NCI-H1436 (cell line): Measurements from ENCODE around the gene CFAP119.

Source experiments
- DNase-seq: peaks from one replicate; lab custom pipeline; 2025; lab: John Stamatoyannopoulos, UW

Gene CFAP119

DNA sequence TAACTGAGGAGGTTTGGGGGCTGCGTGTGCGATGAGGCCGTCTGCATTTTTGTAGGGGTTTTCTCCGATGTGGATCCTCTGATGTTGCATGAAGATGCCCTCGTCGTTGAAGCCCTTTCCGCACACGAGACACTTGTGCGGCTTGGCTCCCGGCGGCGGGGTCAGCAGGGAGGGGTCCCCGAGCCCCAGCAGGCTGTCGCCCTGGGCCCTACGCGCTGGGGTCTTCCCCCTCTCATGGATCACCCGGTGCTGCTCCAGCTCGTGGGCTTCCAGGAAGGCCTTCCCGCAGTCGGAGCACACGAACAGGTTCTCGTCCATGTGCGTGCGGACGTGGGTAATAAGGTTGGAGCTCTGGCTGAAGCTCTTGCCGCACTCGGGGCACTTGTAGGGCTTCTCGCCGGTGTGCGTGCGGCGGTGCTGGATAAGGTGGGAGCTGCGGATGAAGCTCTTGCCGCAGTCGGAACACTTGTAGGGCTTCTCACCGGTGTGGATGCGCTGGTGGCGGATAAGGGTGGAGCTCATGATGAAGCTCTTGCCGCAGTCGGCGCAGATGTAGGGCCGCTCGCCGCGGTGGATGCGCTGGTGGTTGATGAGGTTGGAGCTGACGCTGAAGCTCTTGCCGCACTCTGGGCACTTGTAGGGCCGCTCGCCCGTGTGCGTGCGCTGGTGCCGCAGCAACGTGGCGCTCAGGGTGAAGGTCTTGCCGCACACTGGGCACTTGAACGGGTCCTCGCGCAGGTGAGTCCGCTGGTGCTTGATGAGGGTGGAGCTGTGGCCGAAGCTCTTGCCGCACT lies 20.8 kb upstream of the CFAP119 start:
- no peak for DNase-seq

DNA sequence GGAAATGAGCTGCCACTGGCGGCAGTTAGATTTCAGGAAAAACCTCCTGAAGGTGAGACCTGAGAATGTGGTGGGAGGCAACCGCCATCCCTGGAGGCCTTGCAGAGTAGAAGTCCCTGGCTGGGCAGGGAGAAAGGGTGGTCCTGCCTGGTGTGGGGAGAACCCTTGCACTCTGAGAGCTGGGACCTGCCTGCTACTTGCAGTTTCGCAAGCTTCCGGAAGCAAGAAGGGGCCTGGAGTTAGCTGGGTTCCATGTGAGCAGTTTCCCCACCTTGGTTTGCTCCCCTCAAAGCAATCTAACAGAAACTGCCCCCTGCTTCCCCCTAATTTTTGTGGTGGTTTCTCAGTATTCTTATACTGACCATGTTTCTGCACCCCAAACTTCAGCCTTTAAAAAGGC lies 18.7 kb upstream of the CFAP119 start:
- DNase-seq = no peak

DNA sequence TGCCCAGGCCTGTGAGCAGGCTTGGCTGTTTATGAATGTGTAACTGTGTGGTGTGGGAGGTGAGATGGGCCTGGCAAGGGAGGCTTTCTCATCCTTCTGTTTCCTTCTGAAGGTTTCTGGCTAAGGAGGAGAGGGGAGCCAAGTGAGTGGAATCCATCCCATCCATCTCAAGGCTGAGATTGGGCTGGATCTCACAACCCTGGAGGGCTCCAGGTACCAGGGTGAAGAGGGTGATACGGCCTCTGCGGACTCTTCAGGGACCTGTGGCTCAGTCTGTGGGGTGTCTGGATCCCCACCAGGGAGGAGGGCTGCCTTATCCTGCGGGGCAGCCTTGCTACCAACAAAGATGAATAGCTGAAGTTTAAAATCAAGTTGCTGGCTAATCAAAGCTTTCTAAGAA lies 18.2 kb upstream of the CFAP119 start:
- DNase-seq = no peak

DNA sequence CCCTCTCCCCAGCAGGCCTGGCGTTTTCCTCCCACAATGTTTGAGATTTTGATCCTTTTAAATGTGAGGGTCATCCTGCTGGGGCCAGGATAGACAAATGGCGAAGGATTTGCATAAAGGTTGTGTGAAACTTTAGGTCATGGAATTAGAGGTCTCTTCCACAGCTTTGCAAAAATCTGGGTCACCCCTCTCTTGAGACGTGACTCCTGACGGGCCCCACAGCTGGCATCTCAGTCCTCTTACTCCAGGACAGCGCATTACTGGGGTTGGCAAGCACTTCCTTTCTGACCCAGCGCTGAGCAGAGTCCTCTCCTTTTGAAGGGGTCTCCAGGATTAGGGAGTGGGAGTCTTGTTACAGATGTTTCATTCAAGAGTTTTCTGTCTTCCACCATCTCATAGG lies 17.7 kb upstream of the CFAP119 start:
- no peak for DNase-seq

DNA sequence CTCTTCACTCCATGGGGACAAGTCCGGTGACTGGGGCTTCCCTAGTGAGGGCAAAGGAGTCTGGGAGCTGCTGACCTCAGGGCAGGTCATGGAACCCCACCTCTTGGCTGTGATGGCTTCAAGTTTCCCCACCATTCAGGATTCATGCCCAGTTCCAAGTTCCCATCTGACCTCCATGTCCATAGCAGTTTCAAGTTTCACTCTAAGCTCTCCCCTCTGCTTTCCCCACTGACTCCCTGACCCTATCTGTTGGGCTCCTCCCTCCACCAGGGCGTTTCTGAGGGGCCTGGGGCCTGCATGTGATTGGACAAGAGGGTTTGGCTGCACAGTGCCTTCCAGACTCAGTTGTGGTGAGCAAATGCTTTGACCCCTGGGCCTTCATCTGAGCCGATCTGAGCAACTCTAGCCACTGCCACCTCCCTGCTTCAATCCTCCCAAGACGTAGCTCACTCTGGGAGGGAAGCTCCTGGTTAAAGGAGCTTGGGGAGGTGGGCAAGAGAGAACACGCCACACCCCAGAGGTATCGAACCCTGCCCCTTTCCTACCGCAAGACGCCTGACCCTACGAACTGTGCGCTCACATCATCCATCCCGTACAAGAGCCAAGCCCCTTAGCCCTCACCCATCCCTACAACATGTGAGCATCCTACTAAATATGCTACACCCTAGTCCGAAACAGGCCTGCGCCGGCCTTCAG lies 16.8 kb upstream of the CFAP119 start:
- no peak for DNase-seq

DNA sequence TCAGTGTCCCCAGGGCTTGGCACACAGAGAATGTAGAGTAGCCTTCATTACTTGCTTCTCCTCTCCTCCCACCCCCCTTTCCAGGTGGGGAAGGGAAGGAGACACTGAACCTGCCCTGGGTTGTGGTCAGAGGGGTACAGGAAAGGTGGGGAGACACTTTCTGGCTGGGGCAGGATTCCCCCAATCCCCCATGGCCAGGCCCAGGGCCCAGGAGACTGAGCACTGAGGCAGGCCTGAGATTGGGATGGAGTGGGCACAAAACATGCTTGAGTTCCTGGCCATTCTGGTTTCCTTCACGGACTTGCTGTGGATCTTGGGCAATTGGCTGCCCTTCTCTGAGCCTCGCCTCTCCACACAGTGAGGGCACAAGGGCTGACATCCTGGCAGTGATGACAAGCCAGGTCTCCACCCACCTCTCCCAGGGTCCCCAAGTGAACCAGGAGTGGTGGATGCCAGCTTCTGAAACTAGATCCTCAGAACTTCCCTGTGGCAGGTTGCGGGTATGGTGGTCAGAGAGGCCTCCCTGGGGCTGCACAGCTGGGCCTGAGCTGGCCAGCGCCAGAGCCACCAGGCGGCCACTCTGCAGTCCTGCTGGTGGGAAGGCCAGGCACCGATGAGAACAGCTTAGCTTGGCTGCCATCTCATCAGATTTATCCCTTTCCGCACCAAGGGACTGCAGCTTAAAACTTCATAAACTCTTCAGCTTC lies 15.9 kb upstream of the CFAP119 start:
- DNase-seq = no peak

DNA sequence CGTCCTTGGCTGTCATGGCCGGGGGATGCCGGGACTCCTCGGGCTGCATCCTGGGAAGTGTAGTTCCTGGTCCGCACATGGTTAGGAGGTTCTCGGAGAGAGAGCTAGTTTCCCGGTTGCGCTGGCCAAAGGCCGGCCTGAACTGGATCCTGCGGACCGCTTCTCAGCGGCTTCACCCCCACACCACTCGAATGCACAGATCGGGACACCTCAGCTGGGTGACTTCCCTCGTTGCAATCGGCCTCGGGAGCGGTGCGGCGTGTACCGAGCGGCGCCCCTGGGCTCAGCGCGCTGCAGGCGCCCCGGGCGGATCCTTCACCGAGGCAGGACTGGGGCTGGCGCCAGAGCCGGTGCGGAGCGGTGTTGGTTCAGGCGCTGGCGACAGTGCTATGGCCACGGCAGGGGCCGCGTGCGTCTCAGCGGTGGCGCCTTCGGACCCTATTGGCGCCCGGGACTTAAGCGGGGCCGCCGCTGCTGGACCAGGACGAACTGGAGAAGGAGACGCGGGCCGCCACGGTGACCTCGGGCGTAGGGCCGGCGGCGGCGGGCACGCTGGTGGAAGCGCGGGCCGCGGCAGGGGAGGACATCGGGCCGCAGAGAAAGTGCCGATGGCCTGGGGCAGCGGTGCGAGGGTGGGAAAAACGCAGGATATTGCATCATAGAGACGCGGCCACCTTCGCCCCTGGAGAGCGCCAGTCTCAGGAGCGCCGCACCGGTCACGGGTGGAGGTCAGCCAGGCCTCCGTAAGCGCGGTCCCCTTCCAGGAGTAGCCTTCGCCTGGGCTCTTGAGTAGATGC lies 13.7 kb upstream of the CFAP119 start:
- DNase-seq = peak; percentile 25

DNA sequence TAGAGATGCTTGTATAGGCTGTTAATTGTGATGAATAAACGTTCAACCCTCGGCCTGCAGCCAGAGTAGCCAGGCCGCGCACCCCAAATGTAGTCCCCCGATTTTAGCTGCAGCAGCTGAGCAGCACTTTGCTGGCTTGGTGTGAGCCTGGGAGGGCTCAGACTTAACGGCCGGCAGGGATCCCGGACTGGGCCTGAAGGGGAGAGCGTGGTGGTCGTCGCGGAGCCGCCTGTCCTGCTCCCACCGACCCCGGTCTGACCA lies 13.2 kb upstream of the CFAP119 start:
- DNase-seq = no peak

DNA sequence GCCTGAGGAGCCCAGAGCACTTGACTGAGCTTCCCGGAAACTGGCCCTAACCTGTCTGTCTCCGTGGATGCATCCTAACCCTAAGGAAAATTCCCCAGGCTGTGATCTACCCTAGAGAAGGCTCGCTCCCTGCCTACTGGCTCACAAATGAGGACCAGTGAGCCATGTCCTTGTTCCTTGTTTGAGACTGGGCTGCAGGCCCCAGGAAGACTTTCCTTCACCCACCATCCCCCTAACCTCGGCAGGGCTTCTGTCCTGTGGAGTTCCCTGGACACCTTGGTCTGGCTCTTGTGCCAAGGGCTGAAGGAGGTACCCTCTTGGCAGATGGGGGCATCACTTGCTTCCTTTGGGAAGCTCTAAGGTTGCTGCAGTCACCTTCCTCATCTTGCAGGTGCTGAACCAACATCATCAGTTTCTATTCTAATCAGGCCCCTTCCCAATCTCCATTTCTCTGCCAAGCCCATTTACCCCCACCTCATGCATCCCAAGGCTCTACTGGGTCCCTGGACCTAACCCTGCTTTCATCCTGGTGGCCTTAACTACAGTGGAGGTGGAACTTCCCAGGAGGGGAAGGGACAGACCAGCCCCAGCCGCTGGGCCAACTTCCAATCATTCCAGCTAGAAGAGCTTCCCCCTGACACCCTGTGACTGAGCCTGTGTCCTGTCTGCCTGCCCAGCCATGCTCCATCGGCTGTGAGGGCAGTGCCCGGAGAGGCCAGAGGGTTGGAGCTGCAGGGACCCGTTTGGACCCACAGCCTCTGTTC lies 12.7 kb upstream of the CFAP119 start:
- DNase-seq = no peak

DNA sequence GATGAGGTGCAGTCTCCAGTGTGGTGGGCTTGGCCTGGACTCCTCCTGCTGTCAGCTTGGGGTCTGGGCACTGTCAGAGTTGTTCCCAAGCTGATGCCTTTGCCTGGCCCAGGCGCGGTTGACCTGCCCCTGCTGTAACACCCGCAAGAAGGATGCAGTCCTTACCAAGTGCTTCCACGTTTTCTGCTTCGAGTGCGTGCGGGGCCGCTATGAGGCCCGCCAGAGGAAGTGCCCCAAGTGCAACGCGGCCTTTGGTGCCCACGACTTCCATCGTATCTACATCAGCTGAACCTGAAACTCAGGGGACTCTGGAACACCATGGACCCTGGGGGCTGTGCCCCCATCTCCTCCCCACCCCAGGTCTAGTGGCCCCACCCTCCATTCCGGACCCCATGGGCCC lies 12.0 kb upstream of the CFAP119 start:
- no peak for DNase-seq

DNA sequence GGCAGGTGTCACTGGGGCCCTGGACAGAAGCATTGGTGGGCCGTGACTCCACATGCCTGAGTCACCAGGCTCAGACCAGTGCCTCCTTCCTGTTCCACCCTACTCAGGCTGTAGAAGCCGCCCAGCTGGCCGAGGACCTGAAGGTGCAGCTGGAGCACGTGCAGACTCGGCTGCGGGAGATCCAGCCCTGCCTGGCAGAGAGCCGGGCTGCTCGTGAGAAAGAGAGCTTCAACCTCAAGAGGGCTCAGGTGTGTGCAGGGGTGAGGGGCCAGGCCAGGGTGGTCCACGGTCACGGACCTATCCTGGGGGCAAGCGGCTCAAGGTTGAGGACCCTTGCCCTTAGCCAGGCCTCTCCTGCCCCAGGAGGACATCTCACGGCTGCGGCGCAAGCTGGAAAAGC lies 9.9 kb upstream of the CFAP119 start:
- no peak for DNase-seq

DNA sequence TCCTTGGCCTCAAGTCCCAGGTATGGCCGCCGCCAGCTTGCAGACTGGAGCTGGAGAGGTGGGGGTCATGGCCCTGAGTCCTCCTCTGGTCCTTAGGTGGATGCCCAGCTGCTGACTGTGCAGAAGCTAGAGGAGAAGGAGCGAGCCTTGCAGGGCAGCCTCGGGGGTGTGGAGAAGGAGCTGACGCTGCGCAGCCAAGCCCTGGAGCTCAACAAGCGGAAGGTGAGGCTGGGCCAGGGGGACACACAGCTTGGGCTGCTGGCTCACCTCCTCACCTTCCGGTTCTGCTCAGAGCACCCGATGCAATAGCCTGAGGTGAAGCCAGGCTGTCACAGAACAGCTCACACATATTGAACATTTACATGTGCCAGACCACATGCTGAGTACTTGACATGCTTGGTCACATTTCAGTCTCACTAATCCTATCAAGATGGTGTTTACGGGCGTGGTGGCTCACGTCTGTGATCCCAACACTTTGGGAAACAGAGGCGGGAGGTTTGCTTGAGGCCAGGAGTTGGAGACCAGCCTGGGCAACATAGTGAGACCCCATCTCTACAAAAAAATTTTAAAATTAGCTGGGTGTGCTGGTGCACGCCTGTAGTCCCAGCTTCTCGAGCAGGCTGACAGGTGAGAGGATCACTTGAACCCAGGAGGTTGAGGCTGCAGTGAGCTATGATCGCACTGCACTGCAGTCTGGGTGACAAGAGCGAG lies 7.7 kb upstream of the CFAP119 start:
- DNase-seq = no peak

DNA sequence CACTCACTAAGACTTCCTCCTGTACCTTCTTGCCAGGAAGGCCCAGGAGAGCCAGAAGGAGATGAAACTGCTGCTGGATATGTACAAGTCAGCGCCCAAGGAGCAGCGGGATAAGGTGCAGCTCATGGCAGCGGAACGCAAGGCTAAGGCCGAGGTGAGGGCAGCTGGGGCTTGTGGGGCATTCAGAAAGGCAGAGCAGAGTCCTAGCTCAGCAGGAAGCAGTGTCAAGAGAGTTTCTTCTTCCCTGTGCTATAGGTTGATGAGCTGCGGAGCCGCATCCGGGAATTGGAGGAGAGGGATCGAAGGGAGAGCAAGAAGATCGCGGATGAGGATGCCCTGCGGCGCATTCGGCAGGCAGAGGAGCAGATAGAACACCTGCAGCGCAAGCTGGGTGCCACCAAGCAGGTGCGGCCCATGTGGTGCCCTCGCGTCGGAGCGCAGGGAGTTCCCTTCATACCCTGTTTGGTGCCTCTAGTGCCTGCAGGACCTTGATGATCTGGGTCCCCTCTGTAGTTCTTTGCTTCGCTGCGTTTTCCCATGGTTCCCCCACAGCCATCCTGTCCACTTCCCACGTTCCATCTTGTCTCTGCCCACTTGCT lies 6.8 kb upstream of the CFAP119 start:
- DNase-seq = no peak

DNA sequence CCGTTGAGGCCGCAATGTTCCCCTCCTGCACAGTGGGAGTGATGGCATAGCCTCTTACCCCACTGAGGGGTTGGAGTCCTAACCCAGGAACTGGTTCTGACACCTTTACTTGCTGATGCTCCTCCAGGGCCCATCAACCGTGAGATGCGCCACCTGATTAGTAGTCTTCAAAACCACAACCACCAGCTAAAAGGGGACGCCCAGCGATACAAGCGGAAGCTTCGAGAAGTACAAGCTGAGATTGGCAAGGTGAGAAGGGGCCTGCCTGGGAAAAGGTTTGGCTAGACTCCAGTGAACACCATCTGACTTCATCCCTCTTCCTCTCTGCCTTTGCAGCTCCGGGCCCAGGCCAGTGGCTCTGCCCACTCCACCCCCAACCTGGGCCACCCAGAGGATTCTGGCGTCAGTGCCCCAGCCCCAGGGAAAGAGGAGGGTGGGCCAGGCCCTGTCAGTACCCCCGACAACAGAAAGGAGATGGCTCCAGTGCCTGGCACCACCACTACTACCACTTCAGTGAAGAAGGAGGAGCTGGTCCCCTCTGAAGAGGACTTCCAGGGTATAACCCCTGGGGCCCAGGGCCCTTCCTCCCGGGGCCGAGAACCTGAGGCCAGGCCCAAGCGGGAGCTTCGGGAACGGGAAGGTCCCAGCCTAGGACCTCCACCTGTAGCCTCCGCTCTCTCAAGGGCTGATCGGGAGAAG lies 6.1 kb upstream of the CFAP119 start:
- no peak for DNase-seq

DNA sequence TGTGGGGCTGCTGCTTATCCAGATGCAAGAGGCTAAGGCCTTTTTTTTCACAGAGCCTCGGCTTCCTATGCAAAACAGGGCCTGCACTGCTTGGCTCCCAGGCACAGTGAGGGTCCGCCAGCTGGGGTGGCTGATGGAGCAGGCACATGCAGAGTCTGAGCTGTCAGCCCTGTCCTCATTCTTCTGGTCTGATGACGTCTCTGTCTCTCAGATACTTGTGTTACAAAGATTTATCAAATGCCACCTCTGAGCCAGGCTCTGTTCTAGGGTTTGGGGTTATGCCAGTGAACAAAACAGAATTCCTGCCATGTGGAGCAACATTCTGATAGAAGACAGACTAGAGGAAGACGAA lies 5.0 kb upstream of the CFAP119 start:
- DNase-seq = no peak

DNA sequence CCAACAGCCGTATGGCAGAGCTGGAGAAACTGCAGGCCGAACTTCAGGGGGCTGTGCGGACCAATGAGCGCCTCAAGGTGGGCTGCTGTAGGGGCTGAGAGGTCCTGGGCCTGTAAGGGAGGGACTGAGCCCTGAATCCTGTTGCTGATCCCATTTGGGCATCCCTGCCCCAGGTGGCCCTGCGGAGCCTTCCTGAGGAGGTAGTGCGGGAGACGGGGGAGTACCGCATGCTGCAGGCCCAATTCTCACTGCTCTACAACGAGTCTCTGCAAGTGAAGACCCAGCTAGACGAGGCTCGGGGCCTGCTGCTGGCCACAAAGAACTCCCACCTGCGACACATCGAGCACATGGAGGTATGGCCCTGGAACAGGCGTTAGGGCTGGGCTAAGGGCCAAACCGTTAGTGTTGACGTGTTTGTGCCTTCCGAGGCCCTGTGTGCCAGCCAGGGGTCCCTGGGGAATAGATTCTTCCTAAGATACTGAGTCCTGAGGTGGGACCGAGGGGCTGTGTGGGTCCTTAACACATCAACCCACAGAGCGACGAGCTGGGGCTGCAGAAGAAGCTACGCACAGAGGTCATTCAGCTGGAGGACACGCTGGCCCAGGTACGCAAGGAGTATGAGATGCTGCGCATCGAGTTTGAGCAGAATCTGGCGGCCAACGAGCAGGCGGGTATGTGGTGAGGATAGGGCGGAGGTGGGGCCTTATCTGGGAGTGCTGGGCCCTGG lies 4.5 kb upstream of the CFAP119 start:
- DNase-seq = no peak

DNA sequence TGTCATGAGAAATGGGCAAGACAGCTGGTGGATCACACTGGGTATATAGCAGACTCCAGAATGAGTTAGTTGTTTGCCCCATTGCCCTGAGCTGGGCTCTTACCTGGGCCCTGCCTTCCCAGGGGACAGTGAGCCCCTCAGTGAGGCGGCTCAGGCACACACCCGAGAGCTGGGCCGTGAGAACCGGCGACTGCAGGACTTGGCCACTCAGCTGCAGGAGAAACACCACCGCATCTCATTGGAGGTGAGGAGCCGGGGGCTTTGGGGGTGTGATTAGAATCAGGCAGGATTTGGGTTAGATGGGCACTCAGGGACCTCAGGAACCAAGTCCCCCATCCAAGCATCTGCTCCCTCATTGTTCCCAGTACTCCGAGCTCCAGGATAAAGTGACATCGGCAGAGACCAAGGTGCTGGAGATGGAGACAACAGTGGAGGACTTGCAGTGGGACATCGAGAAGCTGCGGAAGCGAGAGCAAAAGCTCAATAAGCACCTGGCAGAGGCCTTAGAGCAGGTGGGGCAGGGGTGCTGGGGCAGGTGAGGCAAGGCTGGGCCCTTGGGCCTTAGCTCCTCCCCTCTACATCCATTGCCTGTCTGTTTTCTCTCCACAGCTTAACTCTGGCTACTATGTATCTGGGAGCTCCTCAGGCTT lies 3.1 kb upstream of the CFAP119 start:
- no peak for DNase-seq

DNA sequence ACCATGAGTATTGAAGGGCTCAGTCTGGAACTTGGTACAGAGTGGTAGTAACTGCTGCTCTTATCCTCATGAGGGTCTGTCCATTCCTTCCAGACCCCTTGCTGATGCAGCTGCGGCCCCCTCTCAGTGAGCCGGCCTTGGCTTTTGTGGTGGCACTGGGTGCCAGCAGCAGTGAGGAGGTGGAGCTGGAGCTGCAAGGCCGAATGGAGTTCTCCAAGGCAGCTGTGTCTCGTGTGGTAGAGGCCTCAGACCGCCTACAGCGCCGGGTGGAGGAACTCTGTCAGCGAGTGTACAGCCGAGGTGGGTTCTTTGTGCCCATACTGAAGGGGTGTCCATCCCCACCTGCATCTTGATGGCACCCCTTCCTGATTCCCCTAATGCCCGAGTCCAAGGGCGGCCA lies 2.2 kb upstream of the CFAP119 start:
- DNase-seq = no peak
